DND-41 (cell line): ENCODE data around the gene FANCE.

Source experiments
- ATAC-seq: fragments of 200-7000 bp; cut with Tn5 transposase; 3 replicates; pipeline ENCODE4 v1.9.1; 2021; ENCODE audit warnings: low read depth; ENCODE audit not compliant: insufficient read depth
- DNase-seq: peaks from one replicate; pipeline ENCODE4 v3.0.0-alpha.2; 2020
- H2AFZ ChIP-seq: 2 replicates; pipeline ENCODE4 v1.6.0; 2012; ENCODE audit warnings: low read depth, low read length
- H3K27ac ChIP-seq: 2 replicates; pipeline ENCODE4 v1.5.1; 2012; ENCODE audit warnings: low read length, inconsistent platforms
- H3K27me3 ChIP-seq: fragments of 200-600 bp; sonication (generic); 2 replicates; pipeline ENCODE4 v1.6.0; 2012; ENCODE audit warnings: low read length, mild to moderate bottlenecking, inconsistent platforms; ENCODE audit not compliant: insufficient read depth, poor library complexity
- H3K36me3 ChIP-seq: 2 replicates; pipeline ENCODE4 v1.5.1; 2012; ENCODE audit warnings: low read length, inconsistent platforms; ENCODE audit not compliant: insufficient read depth
- H3K4me1 ChIP-seq: 2 replicates; pipeline ENCODE4 v1.5.1; 2012; ENCODE audit warnings: mild to moderate bottlenecking, low read length; ENCODE audit not compliant: insufficient read depth
- H3K4me2 ChIP-seq: 2 replicates; pipeline ENCODE4 v1.6.0; 2012; ENCODE audit warnings: mild to moderate bottlenecking, moderate library complexity, low read length, inconsistent platforms; ENCODE audit not compliant: insufficient read depth
- H3K4me3 ChIP-seq, 2 experiments: fragments of 200-600 bp in 1 of 2; shearing (Covaris generic) in 1 of 2; 2 replicates each; pipeline ENCODE4 v1.5.1; 2012 to 2016; ENCODE audit warnings: inconsistent platforms in 2 of 2, low read length in 2 of 2, mild to moderate bottlenecking in 2 of 2, low read depth in 1 of 2, moderate library complexity in 1 of 2
- H3K79me2 ChIP-seq: 2 replicates; pipeline ENCODE4 v1.6.0; 2012; ENCODE audit warnings: low read length, inconsistent platforms; ENCODE audit not compliant: insufficient read depth
- H3K9ac ChIP-seq: 2 replicates; pipeline ENCODE4 v1.6.0; 2012; ENCODE audit warnings: low read depth, mild to moderate bottlenecking, inconsistent platforms, low read length, moderate library complexity
- H3K9me3 ChIP-seq: 2 replicates; pipeline ENCODE4 v1.5.1; 2012; ENCODE audit warnings: low read length, moderate library complexity, mild to moderate bottlenecking, inconsistent platforms; ENCODE audit not compliant: insufficient read depth, severe bottlenecking
- H4K20me1 ChIP-seq: 2 replicates; pipeline ENCODE4 v1.6.0; 2012; ENCODE audit warnings: low read length; ENCODE audit not compliant: insufficient read depth
- CTCF ChIP-seq: IDR thresholded peaks from 2 replicates; pipeline ENCODE4 v1.5.1; 2012; ENCODE audit warnings: borderline replicate concordance, low read length, moderate library complexity, mild to moderate bottlenecking; ENCODE audit not compliant: poor library complexity, severe bottlenecking; ENCODE audit errors: extremely low read depth
- EZH2 ChIP-seq: IDR thresholded peaks from 3 replicates; pipeline ENCODE4 v1.6.1; 2012; ENCODE audit warnings: borderline replicate concordance, low read depth, mild to moderate bottlenecking, moderate library complexity, low read length, inconsistent platforms; ENCODE audit not compliant: severe bottlenecking

Gene FANCE

DNA sequence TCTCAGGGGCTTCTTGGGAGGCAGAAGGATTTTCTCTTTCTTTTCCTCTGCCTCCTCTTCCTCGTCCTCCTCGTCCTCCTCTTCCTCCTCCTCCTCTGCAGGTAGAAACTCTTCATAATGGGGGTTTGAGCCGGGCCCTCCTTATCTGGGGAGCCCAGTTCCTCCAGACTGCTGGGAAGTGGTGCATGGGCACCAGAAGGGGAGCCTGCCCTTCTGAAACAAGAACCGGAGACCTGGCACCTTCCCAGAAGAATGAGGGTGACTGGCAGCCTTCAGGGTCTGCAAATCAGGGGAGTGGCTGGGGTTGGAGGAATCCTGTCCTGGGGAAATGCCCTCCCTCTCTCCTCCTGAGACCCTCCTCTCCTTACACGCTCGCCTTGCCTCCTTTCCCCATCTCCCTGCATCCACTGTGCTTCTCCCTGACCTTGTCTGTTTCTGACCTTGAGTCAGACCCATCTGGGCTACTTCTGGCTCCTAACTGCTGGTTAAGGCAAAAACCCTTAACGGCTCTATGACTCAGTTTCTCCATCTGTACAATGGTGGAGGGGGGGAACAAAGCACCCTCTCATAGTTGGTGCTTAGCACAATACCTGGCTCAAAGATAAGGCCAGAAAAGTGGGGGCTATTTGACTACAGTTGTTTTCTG lies 58.9 kb downstream of the FANCE start:
- Histone ChIP-seq H3K4me1 (no peaks in the 10 kb centered on the region), H3K27ac (no peak overlapping the region), H3K4me2 (no peak overlapping the region), H3K27me3 (peaks cover 9% of the 10 kb centered on the region), H3K9me3 (no peaks in the 10 kb centered on the region), H4K20me1 (no peaks in the 10 kb centered on the region), H3K79me2 (no peaks in the 10 kb centered on the region), H3K9ac (no peak overlapping the region), H3K36me3 (no peaks in the 10 kb centered on the region), H2AFZ (no peak overlapping the region), H3K4me3 (no peak overlapping the region)
- ATAC-seq (no peak), DNase-seq (no peak)
- TF ChIP-seq EZH2 (no peak), CTCF (no peak)

DNA sequence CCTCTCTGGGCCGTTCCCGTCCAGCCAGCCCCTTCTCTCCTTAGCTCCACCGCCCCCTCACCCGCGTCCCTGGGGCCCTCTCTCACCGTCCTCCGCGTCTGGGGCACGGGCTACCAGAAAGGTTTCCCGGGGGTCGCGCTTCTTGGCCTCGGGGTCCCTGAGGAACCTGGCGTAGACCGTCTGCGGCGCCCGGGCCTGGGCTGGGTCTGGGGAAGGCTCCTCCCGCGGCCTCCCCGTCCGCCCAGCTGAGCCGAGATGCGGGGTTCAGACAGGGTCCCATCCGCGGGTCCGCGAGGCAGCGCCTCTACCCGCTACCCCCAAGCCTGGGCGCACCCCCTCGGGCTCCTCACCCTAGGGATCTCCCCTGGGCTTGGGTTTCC lies 59.4 kb downstream of the FANCE start:
- Histone ChIP-seq H3K79me2 (no peaks in the 10 kb centered on the region), H3K36me3 (no peaks in the 10 kb centered on the region), H4K20me1 (no peaks in the 10 kb centered on the region), H3K9ac (no peak overlapping the region), H3K4me3 (no peak overlapping the region), H3K4me2 (no peak overlapping the region), H3K9me3 (no peaks in the 10 kb centered on the region), H3K27ac (no peak overlapping the region), H3K27me3 (peaks cover 9% of the 10 kb centered on the region), H2AFZ (no peak overlapping the region), H3K4me1 (no peaks in the 10 kb centered on the region)
- DNase-seq (no peak), ATAC-seq (no peak)
- no peak for TF ChIP-seq EZH2
- no peak for TF ChIP-seq CTCF

GRCh38 chr6:35512006-35512405 lies 59.9 kb downstream of the FANCE start:
- no peak overlapping the region for H3K4me2 ChIP-seq

More at GRCh38 chr6:35512006-35512405, 59.9 kb downstream of the FANCE start:
- no peak overlapping the region for H3K9ac ChIP-seq
- no peak overlapping the region for H2AFZ ChIP-seq
- H3K27me3 ChIP-seq: peaks cover 9% of the 10 kb centered on the region
- TF ChIP-seq CTCF (no peak), EZH2 (no peak)
- H3K4me3 ChIP-seq: no peak overlapping the region
- no peak for DNase-seq
- no peaks in the 10 kb centered on the region for H3K9me3 ChIP-seq
- H3K27ac ChIP-seq: no peak overlapping the region
- no peaks in the 10 kb centered on the region for H3K4me1 ChIP-seq
- H3K36me3 ChIP-seq: no peaks in the 10 kb centered on the region
- no peaks in the 10 kb centered on the region for H4K20me1 ChIP-seq
- H3K79me2 ChIP-seq: no peaks in the 10 kb centered on the region
- ATAC-seq: no peak
